HG03378 (cell line): Measurements from ENCODE around the gene SLC2A13.

Experiments used
- ATAC-seq: cut with Tn5 transposase; IDR thresholded peaks from one replicate; pipeline ENCODE4 v1.9.1; 2021; ENCODE audit warnings: mild to moderate bottlenecking, moderate library complexity; ENCODE audit not compliant: unreplicated experiment

SLC2A13 gene

GRCh38 chr12:40002178-40003169 lies 103.4 kb downstream of the SLC2A13 start:
- no peak for ATAC-seq

GRCh38 chr12:40001406-40001805 lies 104.5 kb downstream of the SLC2A13 start:
- no peak for ATAC-seq

DNA sequence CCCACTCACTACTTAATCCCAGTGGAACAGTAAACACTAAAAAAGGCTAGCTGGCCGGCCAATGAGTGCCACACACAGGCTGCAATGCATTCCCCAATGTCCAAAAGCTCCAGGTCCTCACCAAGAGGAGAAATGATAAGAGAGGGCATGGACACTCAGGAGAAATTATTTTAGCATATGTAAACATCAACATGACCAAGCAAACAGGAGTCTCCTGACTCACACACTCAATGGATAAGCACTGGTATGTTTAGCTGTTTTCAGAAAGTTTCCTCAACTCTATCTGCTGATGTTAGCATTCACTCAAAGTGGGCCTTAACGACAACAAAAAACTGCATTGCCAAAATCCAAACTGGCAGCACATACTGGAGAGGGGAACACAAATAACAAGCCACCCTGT lies 105.0 kb downstream of the SLC2A13 start:
- no peak for ATAC-seq

- ATAC-seq = no peak
These were observed 112.6 kb downstream of the SLC2A13 start for GRCh38 chr12:39993268-39993667.

DNA sequence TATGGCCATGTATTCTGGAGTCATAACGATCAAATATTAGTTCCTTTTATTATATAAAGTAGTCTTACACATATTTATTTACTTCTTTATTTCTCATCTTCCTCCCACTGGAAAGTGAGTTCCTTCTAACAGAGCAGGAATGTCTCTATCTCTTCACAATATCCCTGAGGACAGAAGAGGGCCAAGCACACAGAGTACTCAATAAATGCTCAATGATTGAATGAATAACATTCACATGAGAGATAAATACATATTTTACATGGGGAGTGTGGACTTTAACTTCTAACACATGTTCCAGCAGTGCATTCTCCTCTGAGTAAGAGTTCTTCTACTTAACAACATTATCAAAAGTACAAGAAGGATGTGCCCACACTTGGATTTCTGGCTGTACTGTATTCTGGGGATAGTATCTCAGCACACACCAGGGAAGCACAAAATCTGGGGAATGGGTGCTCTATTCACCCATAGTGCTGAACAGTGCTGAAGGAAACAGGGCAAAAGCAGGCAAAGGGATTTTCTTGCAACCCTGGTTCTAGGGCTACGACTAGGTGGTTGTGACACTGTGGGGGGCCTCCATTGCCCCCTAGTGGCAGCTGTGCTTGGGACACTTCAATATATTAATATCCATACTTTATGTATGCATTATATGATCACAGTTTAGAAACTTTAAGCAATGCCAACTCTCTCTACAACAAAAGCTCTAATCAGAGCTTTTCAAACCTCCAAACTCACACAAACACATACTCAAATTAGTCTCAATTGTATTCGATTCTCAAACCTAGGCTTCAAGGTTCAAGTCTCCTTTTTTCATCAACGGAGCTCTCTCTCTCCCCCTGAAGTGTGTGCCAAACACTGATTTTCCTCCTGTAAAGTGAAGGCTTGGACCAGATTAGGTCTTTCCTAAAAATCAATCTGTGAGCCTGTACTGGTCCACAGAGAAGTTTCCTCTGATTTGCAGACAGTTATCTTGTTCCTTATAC lies 115.5 kb downstream of the SLC2A13 start:
- ATAC-seq = peak; percentile 96

DNA sequence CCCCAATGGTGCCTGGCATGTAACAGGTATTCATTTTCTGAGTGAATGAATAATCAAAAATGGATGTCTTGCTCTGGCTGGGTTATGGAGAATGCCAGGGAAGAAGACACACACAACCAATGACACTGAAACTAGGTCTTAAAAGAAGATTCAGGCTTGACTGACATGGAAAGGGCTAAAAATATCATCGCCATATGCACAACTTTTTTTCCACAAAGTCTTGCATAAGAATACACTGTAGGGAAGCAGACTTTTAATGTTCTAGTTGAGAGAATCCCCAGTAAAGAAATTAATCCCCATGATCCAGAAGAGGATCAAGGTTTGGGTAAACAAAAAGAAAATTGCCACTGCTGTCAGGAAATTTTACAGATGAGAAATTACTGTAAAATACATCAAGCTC lies 116.4 kb downstream of the SLC2A13 start:
- no peak for ATAC-seq

DNA sequence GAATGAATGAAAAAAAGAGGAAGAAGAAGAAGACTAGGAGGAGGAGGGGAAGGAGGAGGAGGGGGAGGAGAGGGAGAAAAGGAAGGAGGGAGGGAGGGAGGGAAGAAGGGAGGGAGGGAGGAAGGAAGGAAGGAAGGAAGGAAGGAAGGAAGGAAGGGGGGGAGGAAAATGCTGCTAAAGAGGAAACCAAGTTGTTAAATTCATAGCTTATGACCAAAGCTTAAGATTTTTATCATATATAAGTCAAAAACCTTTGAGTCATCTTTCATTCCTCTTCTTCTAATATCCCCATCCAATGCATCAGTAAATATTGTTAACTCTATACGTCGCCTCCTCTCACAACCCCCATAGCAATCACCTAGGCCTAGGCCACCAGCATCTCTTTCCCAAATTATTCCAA lies 117.3 kb downstream of the SLC2A13 start:
- ATAC-seq = no peak

- ATAC-seq = no peak
These were observed 119.2 kb downstream of the SLC2A13 start for GRCh38 chr12:39986674-39987073.

GRCh38 chr12:39984670-39985069 lies 121.2 kb downstream of the SLC2A13 start:
- ATAC-seq = no peak

DNA sequence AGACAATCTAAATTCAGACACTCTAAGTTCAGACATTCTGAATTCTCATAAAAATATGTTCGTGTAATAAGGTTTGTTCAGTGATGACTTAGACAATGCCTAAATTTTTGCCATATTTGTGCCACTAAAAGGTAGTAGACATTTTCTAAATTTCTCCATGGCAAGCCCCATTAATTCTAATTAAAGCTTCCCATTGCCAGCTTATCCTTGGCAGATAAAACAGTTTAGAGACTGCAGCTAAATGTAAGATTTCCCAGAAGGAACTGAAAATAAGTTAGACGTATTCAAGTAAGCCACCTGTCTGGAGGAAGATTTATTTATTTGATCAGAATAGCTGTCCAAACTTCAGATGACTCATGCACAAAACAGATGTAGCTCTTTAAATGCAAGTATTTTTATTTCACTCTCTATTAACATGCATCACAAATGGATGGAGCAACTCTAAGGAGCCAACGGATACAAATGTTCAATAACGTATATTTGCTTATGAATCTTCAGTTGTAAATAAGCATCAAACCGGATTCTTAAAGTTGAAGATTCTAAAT lies 130.4 kb downstream of the SLC2A13 start:
- no peak for ATAC-seq

- no peak for ATAC-seq
These were observed 133.8 kb downstream of the SLC2A13 start for GRCh38 chr12:39972119-39972518.

GRCh38 chr12:39971348-39971747 lies 134.5 kb downstream of the SLC2A13 start:
- ATAC-seq = no peak

DNA sequence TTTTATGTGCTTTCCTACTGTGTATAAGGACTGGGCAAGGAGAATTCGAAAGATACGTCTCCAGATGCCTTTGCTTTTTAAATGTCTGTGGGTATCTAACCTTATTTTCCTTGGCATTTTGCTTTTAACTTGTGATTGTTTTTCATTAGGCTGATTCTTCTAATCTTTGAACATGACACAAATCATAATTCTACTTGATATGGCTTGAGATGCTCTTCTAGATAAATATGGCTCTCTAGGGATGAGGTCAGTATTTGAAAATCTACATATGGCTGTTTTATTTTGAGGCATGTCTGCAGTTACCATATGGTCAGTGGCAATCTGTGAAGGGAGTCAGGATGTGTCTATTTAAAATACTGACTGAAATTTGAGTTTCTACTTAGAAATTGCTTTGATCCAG lies 139.2 kb downstream of the SLC2A13 start:
- no peak for ATAC-seq

DNA sequence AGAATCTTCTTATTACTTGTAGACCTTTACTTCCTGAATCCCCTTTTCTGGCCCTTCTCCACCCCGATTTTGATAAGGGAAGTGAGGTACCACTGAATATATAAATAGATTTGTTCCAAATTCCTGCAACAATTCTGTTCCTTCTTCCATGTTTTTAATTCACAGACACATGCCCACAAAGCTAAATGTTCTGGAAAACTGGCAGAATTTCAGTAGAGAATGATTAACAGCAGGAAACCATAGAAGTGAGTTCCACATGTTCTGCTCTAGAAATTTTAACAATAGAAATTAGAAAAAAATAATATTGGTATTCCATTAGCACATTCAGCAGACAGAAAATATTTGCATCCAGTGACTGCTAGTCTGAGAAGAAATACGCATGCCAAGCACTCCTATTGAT lies 139.6 kb downstream of the SLC2A13 start:
- no peak for ATAC-seq

DNA sequence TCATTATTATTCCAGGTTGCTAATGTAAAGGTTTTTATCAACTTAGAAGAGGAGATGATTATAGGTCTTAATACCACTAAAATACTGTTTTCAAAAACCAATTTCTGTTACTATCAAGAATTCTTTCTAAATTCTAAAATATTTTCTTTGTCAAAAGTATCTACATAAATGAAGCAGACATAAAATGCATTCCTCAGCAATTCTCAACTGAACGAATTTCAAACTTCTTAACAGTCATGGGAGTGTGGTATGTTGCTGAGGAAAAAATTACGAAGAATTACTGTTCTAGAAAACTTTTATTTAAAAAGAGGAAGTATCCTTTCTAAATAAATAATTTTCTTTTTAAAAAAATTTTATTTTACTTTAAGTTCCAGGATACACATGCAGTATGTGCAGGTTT lies 146.4 kb downstream of the SLC2A13 start:
- no peak for ATAC-seq

- ATAC-seq = no peak
These were observed 146.8 kb downstream of the SLC2A13 start for GRCh38 chr12:39959031-39959430.

- ATAC-seq = no peak
These were observed 147.5 kb downstream of the SLC2A13 start for GRCh38 chr12:39958377-39958776.

GRCh38 chr12:39956725-39957124 lies 149.2 kb downstream of the SLC2A13 start:
- no peak for ATAC-seq

DNA sequence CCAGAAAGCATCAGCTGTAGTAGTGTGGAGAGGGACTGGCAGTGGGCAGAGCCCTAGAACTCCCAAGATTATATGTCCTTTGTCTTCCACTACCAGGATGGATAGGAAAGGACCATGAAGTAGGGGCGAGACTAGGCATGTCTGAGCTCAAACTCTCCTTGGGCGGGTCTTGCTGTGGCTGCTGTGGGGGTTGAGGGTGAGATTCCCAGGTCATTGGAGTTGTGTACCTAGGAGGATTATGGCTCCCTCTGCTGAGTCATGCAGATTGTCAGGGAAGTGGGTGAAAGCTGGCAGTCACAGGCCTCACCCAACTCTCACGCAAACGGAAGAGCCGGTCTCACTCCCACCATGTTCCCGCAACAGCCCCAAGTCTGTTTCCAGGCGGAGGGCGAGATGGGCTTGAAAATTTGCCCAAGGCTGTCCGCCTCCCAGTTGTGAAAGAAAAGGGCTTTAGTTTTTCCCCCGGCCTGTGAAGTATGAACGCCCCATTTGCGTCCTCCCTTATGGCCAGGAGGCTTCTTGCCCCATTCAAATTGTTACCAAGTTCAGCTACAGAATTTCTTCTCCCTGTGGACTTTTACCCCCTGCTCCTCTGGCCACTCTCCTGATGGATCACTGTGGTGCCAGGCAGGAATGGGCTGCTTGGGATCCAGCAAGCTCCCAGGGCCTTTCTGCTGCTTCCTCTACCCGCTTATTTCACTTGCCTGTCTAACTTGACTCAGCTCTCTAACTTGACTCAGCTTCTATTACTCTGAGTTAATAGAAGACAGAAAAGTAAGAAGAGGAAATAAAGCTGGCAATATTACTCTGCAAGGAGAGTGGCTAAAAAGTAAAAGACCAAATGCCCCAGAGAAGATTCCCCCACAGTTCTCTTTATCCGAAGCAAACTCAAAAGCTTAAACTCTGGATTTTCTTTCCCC lies 159.3 kb downstream of the SLC2A13 start:
- no peak for ATAC-seq

GRCh38 chr12:39937119-39937518 lies 168.8 kb downstream of the SLC2A13 start:
- ATAC-seq = no peak
